SK-N-MC (cell line): Measurements from ENCODE around the gene PDCD4.
A peak's percentile ranks its signal among the peaks of the same experiment; 100 is the strongest.

Experiments used
- DNase-seq: peaks from one replicate; pipeline ENCODE4 v3.0.0-alpha.2; 2011; ENCODE audit warnings: low read depth, low spot score
- H3K27ac ChIP-seq: fragments of 200-600 bp; sonication (generic); 2 replicates; pipeline ENCODE4 v1.5.1; 2016; ENCODE audit warnings: mixed run types
- H3K36me3 ChIP-seq: fragments of 200-600 bp; sonication (generic); 2 replicates; pipeline ENCODE4 v1.6.1; 2017; ENCODE audit warnings: antibody characterized with exemption, low read length, mixed read lengths; ENCODE audit not compliant: insufficient read depth
- H3K4me3 ChIP-seq: fragments of 200-600 bp; sonication (generic); 2 replicates; pipeline ENCODE4 v1.5.1; 2016
- H3K9ac ChIP-seq: fragments of 200-600 bp; sonication (generic); 2 replicates; pipeline ENCODE4 v1.8.0; 2017; ENCODE audit warnings: mixed run types, mixed read lengths; ENCODE audit not compliant: insufficient read length
- H3K9me3 ChIP-seq: fragments of 200-600 bp; sonication (generic); 2 replicates; pipeline ENCODE4 v1.6.1; 2017; ENCODE audit warnings: low read depth, mild to moderate bottlenecking, antibody characterized with exemption, low read length, moderate library complexity, mixed read lengths
- EZH2 ChIP-seq: fragments of 200-600 bp; sonication (generic); IDR thresholded peaks from one replicate; pipeline ENCODE4 v1.6.1; 2017; ENCODE audit warnings: antibody characterized with exemption
- FOXP2 ChIP-seq: optimal IDR thresholded peaks from 2 replicates; pipeline ENCODE3; 2011; ENCODE audit warnings: mild to moderate bottlenecking, moderate library complexity; ENCODE audit not compliant: insufficient read depth; ENCODE audit errors: extremely low read length, control extremely low read depth
- POLR2AphosphoS5 ChIP-seq: IDR thresholded peaks from 2 replicates; pipeline ENCODE4 v1.6.1; 2012; ENCODE audit warnings: mild to moderate bottlenecking, low read depth, low read length, borderline replicate concordance

Gene PDCD4

DNA sequence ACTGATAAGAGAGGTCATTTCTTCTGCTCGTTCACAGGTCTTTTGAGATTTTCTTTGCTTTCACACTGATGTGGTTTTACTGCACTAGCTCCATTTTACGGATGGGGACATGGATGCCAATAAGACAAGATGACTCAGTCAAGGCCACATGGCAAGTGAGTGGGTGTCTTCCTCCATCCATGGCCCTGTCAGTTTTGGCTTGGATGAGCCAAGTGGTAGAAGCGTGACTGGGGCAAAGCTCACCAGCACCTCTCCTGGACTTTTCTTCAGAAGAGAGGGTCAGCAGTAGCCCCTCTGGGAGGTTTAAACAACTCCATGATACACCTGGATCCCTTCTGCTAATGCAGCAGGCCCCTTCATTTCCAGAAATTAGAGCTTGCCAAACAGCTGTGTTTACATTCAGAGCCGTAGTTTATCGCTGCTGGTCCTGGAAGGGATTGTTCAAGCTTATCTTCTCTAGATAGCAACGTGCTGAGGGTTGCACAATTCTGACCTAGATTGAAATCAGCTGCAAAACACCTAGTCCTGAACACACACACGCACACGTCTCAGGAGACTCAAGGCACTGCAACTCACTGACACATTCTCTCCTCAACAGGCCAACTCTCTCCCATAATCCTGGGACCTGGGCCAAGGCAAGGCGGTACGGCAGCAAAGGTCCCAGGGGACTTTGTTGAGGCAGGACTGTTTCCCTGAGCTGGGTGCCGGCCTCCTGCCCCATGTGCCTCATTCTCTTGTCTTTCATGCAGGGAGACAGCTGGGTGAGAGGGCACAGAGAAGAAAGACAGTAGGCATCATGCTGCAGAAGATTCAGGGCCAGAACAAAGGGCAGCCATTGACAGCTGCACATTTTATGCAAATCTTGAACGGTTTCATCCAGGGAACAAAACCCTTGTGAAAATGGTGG lies 14.2 kb upstream of the PDCD4 start:
- H3K4me3 ChIP-seq = no peak overlapping the region
- no peaks in the 10 kb centered on the region for H3K9me3 ChIP-seq
- H3K27ac ChIP-seq = no peak overlapping the region
- no peak overlapping the region for H3K9ac ChIP-seq
- no peaks in the 10 kb centered on the region for H3K36me3 ChIP-seq
- TF ChIP-seq POLR2AphosphoS5 (no peak), EZH2 (no peak), FOXP2 (no peak)
- DNase-seq = no peak

- TF ChIP-seq FOXP2 (no peak), POLR2AphosphoS5 (no peak), EZH2 (no peak)
- no peak for DNase-seq
- no peak overlapping the region for H3K4me3 ChIP-seq
- no peak overlapping the region for H3K27ac ChIP-seq
- H3K36me3 ChIP-seq = no peaks in the 10 kb centered on the region
- H3K9ac ChIP-seq = no peak overlapping the region
- no peaks in the 10 kb centered on the region for H3K9me3 ChIP-seq
Measured at GRCh38 chr10:110858297-110858934, 13.3 kb upstream of the PDCD4 start.

- Histone ChIP-seq H3K36me3 (no peaks in the 10 kb centered on the region), H3K9ac (no peak overlapping the region), H3K9me3 (no peaks in the 10 kb centered on the region), H3K27ac (peak overlapping the region; percentile 91), H3K4me3 (peak overlapping the region; percentile 38; the same call in 1 of the 2 replicates)
- no peak for DNase-seq
- TF ChIP-seq POLR2AphosphoS5 (no peak), FOXP2 (no peak), EZH2 (no peak)
Measured at GRCh38 chr10:110859206-110859972, 12.3 kb upstream of the PDCD4 start.

DNA sequence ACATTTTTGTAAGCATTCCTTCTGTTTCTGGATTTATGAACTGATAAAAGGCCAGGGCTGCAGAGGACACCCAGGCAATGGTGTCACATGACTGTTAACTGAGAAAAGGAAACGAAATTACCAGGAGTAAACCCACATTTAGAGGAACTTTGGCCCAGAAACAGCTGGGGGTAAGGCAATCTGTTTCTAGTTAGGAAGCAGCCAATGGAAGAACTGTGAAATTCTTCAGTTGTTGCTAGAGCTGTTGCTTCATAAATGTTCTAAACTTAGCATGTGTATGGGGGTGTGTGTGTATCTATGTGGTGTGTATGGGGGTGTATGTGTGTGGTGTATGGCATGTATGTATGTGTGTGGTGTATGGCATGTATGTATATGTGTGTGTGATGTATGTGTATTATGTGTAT lies 11.8 kb upstream of the PDCD4 start:
- Histone ChIP-seq H3K9me3 (no peaks in the 10 kb centered on the region), H3K4me3 (peak overlapping the region; percentile 38; the same call in 1 of the 2 replicates), H3K9ac (no peak overlapping the region), H3K27ac (peak overlapping the region; percentile 91), H3K36me3 (no peaks in the 10 kb centered on the region)
- TF ChIP-seq POLR2AphosphoS5 = no peak
- no peak for TF ChIP-seq FOXP2
- TF ChIP-seq EZH2 = no peak
- DNase-seq = no peak

DNA sequence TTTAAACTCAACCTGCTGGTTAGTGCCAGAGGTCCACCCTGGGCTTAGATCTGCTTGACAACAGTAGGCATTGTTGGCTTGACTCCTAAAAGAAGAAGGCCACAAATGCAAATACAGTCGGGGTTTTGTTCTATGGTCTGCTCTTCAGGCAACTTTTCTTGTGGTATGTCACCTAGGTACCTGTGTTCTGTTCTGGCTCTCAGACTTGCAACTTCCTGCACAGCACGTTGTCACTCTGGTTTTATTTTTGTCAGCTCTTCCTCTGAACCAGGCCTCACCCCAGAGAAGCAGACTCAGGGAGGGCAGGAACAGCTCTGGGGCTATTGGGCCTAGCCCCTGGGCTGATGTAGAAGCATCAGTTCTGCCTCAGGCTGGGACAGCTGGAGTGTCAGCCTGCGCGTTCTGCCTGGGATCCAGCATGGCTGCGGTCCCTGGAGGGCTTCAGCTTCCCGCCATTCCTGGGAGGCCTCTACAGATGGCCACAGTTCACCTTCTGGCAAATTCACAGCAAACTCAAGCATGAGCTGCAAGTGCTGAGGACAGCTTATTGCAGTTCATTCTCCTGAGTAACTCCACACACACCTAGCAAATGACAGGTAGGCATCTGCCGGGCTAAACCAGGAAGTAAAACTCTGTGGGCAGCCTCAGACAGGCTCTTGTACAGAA lies 11.0 kb upstream of the PDCD4 start:
- Histone ChIP-seq H3K36me3 (no peaks in the 10 kb centered on the region), H3K27ac (peak overlapping the region; percentile 91), H3K9me3 (no peaks in the 10 kb centered on the region), H3K9ac (no peak overlapping the region), H3K4me3 (no peak overlapping the region)
- DNase-seq = no peak
- TF ChIP-seq POLR2AphosphoS5 = no peak
- TF ChIP-seq EZH2 = no peak
- no peak for TF ChIP-seq FOXP2

DNA sequence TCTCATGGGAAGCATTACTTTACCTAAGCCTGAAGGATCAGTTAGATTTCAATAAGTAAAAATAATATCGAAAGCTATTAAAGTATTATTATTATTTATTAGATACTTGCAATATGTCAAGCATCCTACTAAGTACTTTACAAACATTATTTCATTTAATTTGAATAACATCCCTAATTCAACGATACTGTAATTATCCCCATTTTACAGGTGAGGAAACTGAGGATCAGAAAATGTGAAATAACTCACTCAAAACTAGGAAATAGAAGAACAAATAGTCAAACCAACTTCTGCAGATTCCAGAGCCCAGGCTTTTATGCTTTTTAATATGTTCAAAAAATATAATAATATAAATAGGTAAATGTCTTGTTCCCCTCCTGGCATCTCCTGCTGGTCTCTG lies 10.3 kb upstream of the PDCD4 start:
- TF ChIP-seq FOXP2 (no peak), POLR2AphosphoS5 (no peak), EZH2 (no peak)
- no peak for DNase-seq
- no peak overlapping the region for H3K9ac ChIP-seq
- no peak overlapping the region for H3K4me3 ChIP-seq
- H3K27ac ChIP-seq = no peak overlapping the region
- no peaks in the 10 kb centered on the region for H3K9me3 ChIP-seq
- no peaks in the 10 kb centered on the region for H3K36me3 ChIP-seq

DNA sequence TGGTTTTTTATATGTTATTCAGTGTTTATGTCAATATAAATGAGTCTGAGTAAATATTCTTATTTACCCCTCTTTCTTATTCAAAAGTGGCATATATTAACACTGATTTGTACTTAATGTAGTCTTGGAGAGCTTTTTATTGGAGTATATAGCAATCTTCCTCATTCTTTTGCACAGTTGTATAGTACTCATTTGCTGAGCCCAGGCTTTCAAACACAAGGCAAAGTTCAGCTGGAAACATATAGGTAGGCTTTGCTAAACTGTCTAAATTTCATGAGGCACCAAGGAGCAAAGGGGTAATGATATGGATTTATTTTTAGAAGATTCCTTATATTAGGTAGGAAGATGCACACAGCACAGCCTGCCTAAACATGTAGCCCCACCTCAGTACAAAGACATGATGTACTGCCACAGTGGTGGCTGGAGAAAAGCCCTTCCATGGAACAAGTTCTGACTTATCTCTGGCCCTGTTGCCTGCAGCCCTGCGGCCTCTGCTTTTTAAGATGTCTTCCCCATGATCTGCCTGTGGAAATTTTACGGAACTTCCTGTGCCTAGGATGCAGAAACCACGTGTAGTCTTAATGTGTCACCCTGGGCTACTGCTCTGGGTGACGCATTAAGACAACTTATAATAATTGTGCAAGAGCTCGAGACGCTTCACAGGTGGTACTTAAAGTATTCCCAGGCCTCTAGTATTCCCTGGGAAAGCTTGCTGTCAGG lies 9.6 kb upstream of the PDCD4 start:
- Histone ChIP-seq H3K27ac (no peak overlapping the region), H3K4me3 (no peak overlapping the region), H3K36me3 (no peaks in the 10 kb centered on the region), H3K9me3 (no peaks in the 10 kb centered on the region), H3K9ac (no peak overlapping the region)
- TF ChIP-seq EZH2 (no peak), POLR2AphosphoS5 (no peak)
- no peak for DNase-seq

GRCh38 chr10:110862961-110863360 lies 8.8 kb upstream of the PDCD4 start:
- H3K9ac ChIP-seq = no peak overlapping the region
- H3K36me3 ChIP-seq = no peaks in the 10 kb centered on the region
- no peak for TF ChIP-seq EZH2
- TF ChIP-seq FOXP2 = no peak
- no peak for TF ChIP-seq POLR2AphosphoS5
- H3K9me3 ChIP-seq = no peaks in the 10 kb centered on the region
- no peak for DNase-seq
- H3K27ac ChIP-seq = no peak overlapping the region
- H3K4me3 ChIP-seq = no peak overlapping the region
